Lower lobe of right lung (tissue), 2 donors: ENCODE results near the gene UCHL3. TPM values are rescaled to one million over a fixed set of nuclear protein-coding genes. Genes with fewer than 3 reads are reported as not detected.
A peak's percentile ranks its signal among the peaks of the same experiment; 100 is the strongest.

Source experiments
- ATAC-seq, 2 donors: fragments of 200-7000 bp; cut with Tn5 transposase; one replicate each; pipeline ENCODE4 v1.9.1; 2020 to 2022; ENCODE audit warnings: mild to moderate bottlenecking in 2 of 2, moderate library complexity in 2 of 2
- DNase-seq: peaks from one replicate; pipeline ENCODE4 v3.0.0-alpha.2; 2020
- H3K27ac ChIP-seq: fragments of 200-600 bp; one replicate; pipeline ENCODE4 v1.8.0; 2022
- H3K27me3 ChIP-seq: fragments of 200-600 bp; one replicate; pipeline ENCODE4 v1.8.0; 2022; ENCODE audit warnings: low read depth
- H3K36me3 ChIP-seq: fragments of 200-600 bp; one replicate; pipeline ENCODE4 v1.8.0; 2022; ENCODE audit warnings: mild to moderate bottlenecking
- H3K4me1 ChIP-seq: fragments of 200-600 bp; one replicate; pipeline ENCODE4 v1.8.0; 2022
- H3K4me3 ChIP-seq: fragments of 200-600 bp; one replicate; pipeline ENCODE4 v1.8.0; 2022; ENCODE audit warnings: mild to moderate bottlenecking
- H3K9me3 ChIP-seq: fragments of 200-600 bp; one replicate; pipeline ENCODE4 v1.8.0; 2022
- CTCF ChIP-seq: fragments of 200-600 bp; IDR thresholded peaks from one replicate; pipeline ENCODE4 v1.8.0; 2022; ENCODE audit warnings: antibody characterized with exemption, mild to moderate bottlenecking
- intact Hi-C: fragments of 100-400 bp; cut with DNase I; formaldehyde crosslinking; loops from one replicate; pipeline ENCODE4 v1.11.0; 2022
- total RNA-seq: library from RNA; stranded (reverse); fragmentation: NEBNext Ultra II Directional; extraction: Animal tissue kit (Norgen Biotek cat#: 25700); gene quantifications from one replicate; pipeline ENCODE4 v1.2.1, GENCODE V29; 2021
- donor health status: DM: no; HTN: yes; CAD: no; lungs with severe emphysema.

Gene UCHL3
- total RNA-seq, 1 donor from 2014 or later, result 14.0 TPM

- H3K27me3 ChIP-seq, result peaks cover 4% of the 10 kb centered on the region
- H3K4me3 ChIP-seq, result no peak overlapping the region
- H3K27ac ChIP-seq, result no peak overlapping the region
- no peak for TF ChIP-seq CTCF
- intact Hi-C loops, result no loop called here
- H3K9me3 ChIP-seq, result no peaks in the 10 kb centered on the region
- H3K4me1 ChIP-seq, result peaks cover 17% of the 10 kb centered on the region
- ATAC-seq, result no peak
- no peak for DNase-seq
- H3K36me3 ChIP-seq, result no peaks in the 10 kb centered on the region
These were observed 83.7 kb downstream of the UCHL3 start for GRCh38 chr13:75633285-75633684.

- Histone ChIP-seq H3K4me1 (peaks cover 17% of the 10 kb centered on the region), H3K4me3 (peak overlapping the region; percentile 87), H3K36me3 (no peaks in the 10 kb centered on the region), H3K27me3 (peaks cover 4% of the 10 kb centered on the region), H3K9me3 (no peaks in the 10 kb centered on the region), H3K27ac (peak overlapping the region; percentile 74)
- no peak for TF ChIP-seq CTCF
- DNase-seq (no peak), ATAC-seq (peak; percentile 6 to 7)
- intact Hi-C loops, result no loop called here
These were observed 85.7 kb downstream of the UCHL3 start for GRCh38 chr13:75635101-75635827.

- intact Hi-C loops, result no loop called here
- H3K36me3 ChIP-seq, result no peaks in the 10 kb centered on the region
- H3K9me3 ChIP-seq, result no peaks in the 10 kb centered on the region
- peak within 1 kb of the TSS; percentile 74 for H3K27ac ChIP-seq
- TF ChIP-seq CTCF, result no peak
- H3K27me3 ChIP-seq, result peaks cover 4% of the 10 kb centered on the region
- DNase-seq (peak; percentile 65), ATAC-seq (peak; percentile 86 to 89)
- H3K4me3 ChIP-seq, result peak within 1 kb of the TSS; percentile 87
- peaks cover 17% of the 10 kb centered on the region for H3K4me1 ChIP-seq
These were observed 86.3 kb downstream of the UCHL3 start, which contains the start of gene LMO7 for GRCh38 chr13:75635828-75636435. LMO7 (plus strand) TSS chr13:75636330; CDS start chr13:75636658, 328 bp downstream.

- Histone ChIP-seq H3K4me3 (peak overlapping the region; percentile 87), H3K9me3 (no peaks in the 10 kb centered on the region), H3K27me3 (peaks cover 4% of the 10 kb centered on the region), H3K4me1 (peaks cover 17% of the 10 kb centered on the region), H3K36me3 (no peaks in the 10 kb centered on the region), H3K27ac (peak overlapping the region; percentile 74)
- DNase-seq, result peak; percentile 62
- intact Hi-C loops, result no loop called here
- peak; percentile 63 to 68 for ATAC-seq
- no peak for TF ChIP-seq CTCF
These were observed 87.0 kb downstream of the UCHL3 start for GRCh38 chr13:75636436-75637180.

- intact Hi-C loops, result no loop called here
- Histone ChIP-seq H3K4me3 (peak overlapping the region; percentile 87), H3K9me3 (no peaks in the 10 kb centered on the region), H3K27ac (no peak overlapping the region), H3K36me3 (no peaks in the 10 kb centered on the region), H3K4me1 (peaks cover 17% of the 10 kb centered on the region), H3K27me3 (peaks cover 4% of the 10 kb centered on the region)
- ATAC-seq (no peak), DNase-seq (no peak)
- TF ChIP-seq CTCF, result no peak
These were observed 87.7 kb downstream of the UCHL3 start for GRCh38 chr13:75637181-75637750.
